ENCODE results near the gene CETP. TPM values are rescaled to one million over a fixed set of nuclear protein-coding genes. Genes with fewer than 3 reads are reported as not detected.

Gene CETP
- total RNA-seq, 1 donor from 2014 or later = 0.16 TPM

GRCh38 chr16:56916571-56917403 is 45.0 kb upstream of the CETP start:
- intact Hi-C loops (cut with micrococcal nuclease) = no loop called here
- peak overlapping the region; percentile 67 for H3K27ac ChIP-seq (replicated peaks)
- no peak for DNase-seq

GRCh38 chr16:56918467-56919012 is 43.2 kb upstream of the CETP start:
- Histone ChIP-seq H3K36me3 (no peaks in the 10 kb centered on the region), H3K27me3 (ENCODE audit: low read depth) (no peaks in the 10 kb centered on the region), H3K4me1 (peaks cover 36% of the 10 kb centered on the region), H3K9me3 (replicated peaks) (no peaks in the 10 kb centered on the region), H3K4me3 (no peak overlapping the region), H3K27ac (replicated peaks) (peak overlapping the region; percentile 67)
- no peak for DNase-seq
- TF ChIP-seq CTCF (IDR thresholded peaks at IDR 0.05; ENCODE audit: borderline replicate concordance) = no peak
- intact Hi-C loops (cut with micrococcal nuclease) = no loop called here

More at GRCh38 chr16:56916571-56917403, 45.0 kb upstream of the CETP start:
- H3K9me3 ChIP-seq (replicated peaks) = no peaks in the 10 kb centered on the region
- H3K4me1 ChIP-seq = peaks cover 48% of the 10 kb centered on the region
- H3K27me3 ChIP-seq (ENCODE audit: low read depth) = no peaks in the 10 kb centered on the region
- no peak for TF ChIP-seq CTCF (IDR thresholded peaks at IDR 0.05; ENCODE audit: borderline replicate concordance)
- H3K36me3 ChIP-seq = no peaks in the 10 kb centered on the region
- no peak overlapping the region for H3K4me3 ChIP-seq

- DNase-seq = no peak
- H3K36me3 ChIP-seq = no peaks in the 10 kb centered on the region
- no peak overlapping the region for H3K4me3 ChIP-seq
- H3K4me1 ChIP-seq = peaks cover 36% of the 10 kb centered on the region
- H3K27me3 ChIP-seq (ENCODE audit: low read depth) = no peaks in the 10 kb centered on the region
- no peaks in the 10 kb centered on the region for H3K9me3 ChIP-seq (replicated peaks)
- TF ChIP-seq CTCF (IDR thresholded peaks at IDR 0.05; ENCODE audit: borderline replicate concordance) = no peak
- no peak overlapping the region for H3K27ac ChIP-seq (replicated peaks)
- intact Hi-C loops (cut with micrococcal nuclease) = no loop called here
These were observed 42.5 kb upstream of the CETP start for GRCh38 chr16:56919099-56919800.

GRCh38 chr16:56921571-56921970 is 40.2 kb upstream of the CETP start:
- Histone ChIP-seq H3K4me3 (no peak overlapping the region), H3K36me3 (no peaks in the 10 kb centered on the region), H3K4me1 (peaks cover 20% of the 10 kb centered on the region), H3K9me3 (replicated peaks) (no peaks in the 10 kb centered on the region), H3K27ac (replicated peaks) (no peak overlapping the region), H3K27me3 (ENCODE audit: low read depth) (no peaks in the 10 kb centered on the region)
- no peak for DNase-seq
- intact Hi-C loops (cut with micrococcal nuclease) = no loop called here
- no peak for TF ChIP-seq CTCF (IDR thresholded peaks at IDR 0.05; ENCODE audit: borderline replicate concordance)

GRCh38 chr16:56923481-56924091 is 38.2 kb upstream of the CETP start:
- H3K27me3 ChIP-seq (ENCODE audit: low read depth) = no peaks in the 10 kb centered on the region
- intact Hi-C loops (cut with micrococcal nuclease) = no loop called here
- no peaks in the 10 kb centered on the region for H3K9me3 ChIP-seq (replicated peaks)
- H3K27ac ChIP-seq (replicated peaks) = no peak overlapping the region
- TF ChIP-seq CTCF (IDR thresholded peaks at IDR 0.05; ENCODE audit: borderline replicate concordance) = no peak
- H3K4me3 ChIP-seq = no peak overlapping the region
- no peak for DNase-seq
- H3K4me1 ChIP-seq = no peaks in the 10 kb centered on the region
- H3K36me3 ChIP-seq = no peaks in the 10 kb centered on the region
